ENCODE data around the gene CACNA1I.

The CACNA1I gene

GRCh38 chr22:39665229-39665628, 94.7 kb downstream of the CACNA1I start:
- TF ChIP-seq SP1 (IDR thresholded peaks at IDR 0.05) (no peak), FOXM1 (IDR thresholded peaks at IDR 0.05; ENCODE audit: borderline replicate concordance) (no peak), TARDBP (IDR thresholded peaks at IDR 0.05) (no peak), FOXK2 (IDR thresholded peaks at IDR 0.05) (no peak)
- ChIA-PET POLR2A (no interaction called here), CTCF (interaction anchor here (0.5 to 0.7 kb wide), 2 partner anchors 10 to 350 kb away, joined by 3 to 5 read pairs; no protein-coding TSS in a partner anchor)
- no peak for DNase-seq (ENCODE audit: extremely low spot score)

GRCh38 chr22:39665661-39666431, 95.3 kb downstream of the CACNA1I start:
- ChIA-PET CTCF (interaction anchor here (0.5 to 0.7 kb wide), 2 partner anchors 11 to 349 kb away, joined by 3 to 5 read pairs; no protein-coding TSS in a partner anchor), POLR2A (interaction anchor here (0.6 kb wide), 1 partner anchor 22 kb away, joined by 4 read pairs; no protein-coding TSS in a partner anchor)
- no peak for DNase-seq (ENCODE audit: extremely low spot score)
- no peak for TF ChIP-seq SP1 (IDR thresholded peaks at IDR 0.05)
- TF ChIP-seq LEF1 (IDR thresholded peaks at IDR 0.05; ENCODE audit: borderline replicate concordance): no peak
- TF ChIP-seq FOXA1 (IDR thresholded peaks at IDR 0.05): no peak
- no peak for TF ChIP-seq ARNT (IDR thresholded peaks at IDR 0.05)
- no peak for TF ChIP-seq HDGF (IDR thresholded peaks at IDR 0.05; ENCODE audit: borderline replicate concordance)
- TF ChIP-seq TARDBP (IDR thresholded peaks at IDR 0.05): no peak

- POLR2A ChIA-PET: interaction anchor here (0.6 kb wide), 1 partner anchor 21 kb away, joined by 4 read pairs; no protein-coding TSS in a partner anchor
- CTCF ChIA-PET: no interaction called here
These were observed 95.9 kb downstream of the CACNA1I start for GRCh38 chr22:39666495-39666894.

GRCh38 chr22:39666926-39667325, 96.4 kb downstream of the CACNA1I start:
- TF ChIP-seq ARNT (IDR thresholded peaks at IDR 0.05) (no peak), TARDBP (IDR thresholded peaks at IDR 0.05) (no peak), CTBP1 (IDR thresholded peaks at IDR 0.05; ENCODE audit: borderline replicate concordance) (no peak), ELF4 (IDR thresholded peaks at IDR 0.05) (no peak), L3MBTL2 (conservative IDR thresholded peaks at IDR 0.05) (no peak), FOXM1 (IDR thresholded peaks at IDR 0.05; ENCODE audit: borderline replicate concordance) (no peak), FOXK2 (IDR thresholded peaks at IDR 0.05) (no peak), BHLHE40 (IDR thresholded peaks at IDR 0.05; ENCODE audit: borderline replicate concordance) (no peak), FOXA1 (IDR thresholded peaks at IDR 0.05) (no peak), NFRKB (IDR thresholded peaks at IDR 0.05) (no peak), PKNOX1 (IDR thresholded peaks at IDR 0.05) (no peak), SUZ12 (IDR thresholded peaks at IDR 0.05) (no peak), HDGF (IDR thresholded peaks at IDR 0.05; ENCODE audit: borderline replicate concordance) (no peak), LEF1 (IDR thresholded peaks at IDR 0.05; ENCODE audit: borderline replicate concordance) (no peak), ZNF384 (IDR thresholded peaks at IDR 0.05) (no peak), SP1 (IDR thresholded peaks at IDR 0.05) (no peak)
- POLR2A ChIA-PET: no interaction called here
- CTCF ChIA-PET: no interaction called here
- DNase-seq (ENCODE audit: extremely low spot score): no peak

More at GRCh38 chr22:39666495-39666894, 95.9 kb downstream of the CACNA1I start:
- TF ChIP-seq TARDBP (IDR thresholded peaks at IDR 0.05): no peak
- no peak for TF ChIP-seq CTBP1 (IDR thresholded peaks at IDR 0.05; ENCODE audit: borderline replicate concordance)
- no peak for TF ChIP-seq FOXA1 (IDR thresholded peaks at IDR 0.05)
- no peak for TF ChIP-seq L3MBTL2 (conservative IDR thresholded peaks at IDR 0.05)
- no peak for TF ChIP-seq ARNT (IDR thresholded peaks at IDR 0.05)
- TF ChIP-seq HDGF (IDR thresholded peaks at IDR 0.05; ENCODE audit: borderline replicate concordance): no peak
- no peak for TF ChIP-seq BHLHE40 (IDR thresholded peaks at IDR 0.05; ENCODE audit: borderline replicate concordance)
- no peak for TF ChIP-seq FOXK2 (IDR thresholded peaks at IDR 0.05)
- TF ChIP-seq PKNOX1 (IDR thresholded peaks at IDR 0.05): no peak
- TF ChIP-seq FOXM1 (IDR thresholded peaks at IDR 0.05; ENCODE audit: borderline replicate concordance): no peak
- TF ChIP-seq NFRKB (IDR thresholded peaks at IDR 0.05): no peak
- TF ChIP-seq SUZ12 (IDR thresholded peaks at IDR 0.05): no peak
- TF ChIP-seq ELF4 (IDR thresholded peaks at IDR 0.05): no peak
- TF ChIP-seq LEF1 (IDR thresholded peaks at IDR 0.05; ENCODE audit: borderline replicate concordance): no peak
- DNase-seq (ENCODE audit: extremely low spot score): no peak

- CTCF ChIA-PET: no interaction called here
- TF ChIP-seq SUZ12 (IDR thresholded peaks at IDR 0.05) (no peak), L3MBTL2 (conservative IDR thresholded peaks at IDR 0.05) (no peak), ARNT (IDR thresholded peaks at IDR 0.05) (no peak), NFRKB (IDR thresholded peaks at IDR 0.05) (no peak), TARDBP (IDR thresholded peaks at IDR 0.05) (no peak), PKNOX1 (IDR thresholded peaks at IDR 0.05) (no peak), FOXK2 (IDR thresholded peaks at IDR 0.05) (no peak), ELF4 (IDR thresholded peaks at IDR 0.05) (no peak), CTBP1 (IDR thresholded peaks at IDR 0.05; ENCODE audit: borderline replicate concordance) (no peak), SP1 (IDR thresholded peaks at IDR 0.05) (no peak), FOXA1 (IDR thresholded peaks at IDR 0.05) (no peak), FOXM1 (IDR thresholded peaks at IDR 0.05; ENCODE audit: borderline replicate concordance) (no peak), ZNF384 (IDR thresholded peaks at IDR 0.05) (no peak), HDGF (IDR thresholded peaks at IDR 0.05; ENCODE audit: borderline replicate concordance) (no peak)
- no peak for DNase-seq (ENCODE audit: extremely low spot score)
- POLR2A ChIA-PET: no interaction called here
These were observed 98.9 kb downstream of the CACNA1I start for GRCh38 chr22:39669432-39669831.

- CTCF ChIA-PET: interaction anchor here (0.6 kb wide), 1 partner anchor 24 kb away, joined by 4 read pairs; no protein-coding TSS in a partner anchor
- TF ChIP-seq PKNOX1 (IDR thresholded peaks at IDR 0.05) (no peak), NFRKB (IDR thresholded peaks at IDR 0.05) (no peak), CTBP1 (IDR thresholded peaks at IDR 0.05; ENCODE audit: borderline replicate concordance) (no peak), FOXM1 (IDR thresholded peaks at IDR 0.05; ENCODE audit: borderline replicate concordance) (no peak), SP1 (IDR thresholded peaks at IDR 0.05) (no peak), FOXK2 (IDR thresholded peaks at IDR 0.05) (no peak), ZNF384 (IDR thresholded peaks at IDR 0.05) (no peak), TARDBP (IDR thresholded peaks at IDR 0.05) (no peak), ARNT (IDR thresholded peaks at IDR 0.05) (no peak)
- POLR2A ChIA-PET: no interaction called here
- DNase-seq (ENCODE audit: extremely low spot score): no peak
These were observed 101.4 kb downstream of the CACNA1I start for GRCh38 chr22:39671936-39672335.
